Cardiac muscle cell (in vitro differentiated cells and primary cell): ENCODE measurements around the gene WDFY4. TPM values are rescaled to one million over a fixed set of nuclear protein-coding genes. Genes with fewer than 3 reads are reported as not detected.

Experiments
- DNase-seq, 2 donors: peaks; one replicate each; pipeline versions ENCODE4 v3.0.0 to v3.0.0-alpha.2; 2010 to 2017; ENCODE audit warnings: low read depth in 1 of 2, low spot score in 1 of 2
- H3K27ac ChIP-seq: fragments of 200-600 bp; sonication (generic); 2 replicates; pipeline ENCODE4 v1.5.1; 2016
- H3K27me3 ChIP-seq: fragments of 200-600 bp; sonication (generic); 2 replicates; pipeline ENCODE4 v1.6.0; 2016; ENCODE audit warnings: control low read depth
- H3K36me3 ChIP-seq: fragments of 200-600 bp; sonication (generic); 2 replicates; pipeline ENCODE4 v1.5.1; 2016; ENCODE audit warnings: control low read depth
- H3K4me1 ChIP-seq: fragments of 200-600 bp; sonication (generic); 2 replicates; pipeline ENCODE4 v1.8.1; 2017; ENCODE audit warnings: low read depth, mild to moderate bottlenecking, mixed run types
- H3K4me3 ChIP-seq: fragments of 200-600 bp; sonication (generic); 2 replicates; pipeline ENCODE4 v1.5.1; 2016; ENCODE audit warnings: mild to moderate bottlenecking
- H3K9me3 ChIP-seq: fragments of 200-600 bp; sonication (generic); 2 replicates; pipeline ENCODE4 v1.5.1; 2017; ENCODE audit warnings: low read depth, mild to moderate bottlenecking, control low read depth
- CTCF ChIP-seq: IDR thresholded peaks from 2 replicates; pipeline ENCODE4 v1.5.1; 2012; ENCODE audit warnings: low read depth, mild to moderate bottlenecking, low read length
- polyA plus RNA-seq: library from polyadenylated mRNA; unstranded; fragments of >200 nt; fragmentation: Nextera tagmentation; extraction: Ambion mirVana; gene quantifications from 2 replicates; pipeline ENCODE4 v1.2.1, GENCODE V29; 2016
- total RNA-seq: library from RNA; depleted of rRNA; stranded (reverse); fragments of >200 nt; gene quantifications from 2 replicates; pipeline ENCODE4 v1.2.3, GENCODE V29; 2016

The WDFY4 gene
- total and polyA plus RNA-seq, 2 experiments from 2014 or later = not detected

GRCh38 chr10:48648172-48648942 lies 36.3 kb upstream of the WDFY4 start:
- no peak for DNase-seq
- Histone ChIP-seq H3K27me3 (peaks cover 27% of the 10 kb centered on the region), H3K27ac (no peak overlapping the region), H3K9me3 (no peaks in the 10 kb centered on the region), H3K36me3 (no peaks in the 10 kb centered on the region), H3K4me3 (no peak overlapping the region), H3K4me1 (no peaks in the 10 kb centered on the region)
- no peak for TF ChIP-seq CTCF

GRCh38 chr10:48649349-48649944 lies 35.2 kb upstream of the WDFY4 start:
- H3K27me3 ChIP-seq = peaks cover 38% of the 10 kb centered on the region
- H3K4me3 ChIP-seq = no peak overlapping the region
- H3K36me3 ChIP-seq = no peaks in the 10 kb centered on the region
- H3K9me3 ChIP-seq = no peaks in the 10 kb centered on the region
- no peak overlapping the region for H3K27ac ChIP-seq
- no peak for DNase-seq
- no peaks in the 10 kb centered on the region for H3K4me1 ChIP-seq
- TF ChIP-seq CTCF = no peak

GRCh38 chr10:48651293-48651692 lies 33.4 kb upstream of the WDFY4 start:
- H3K4me1 ChIP-seq = no peaks in the 10 kb centered on the region
- DNase-seq = no peak
- TF ChIP-seq CTCF = no peak
- H3K4me3 ChIP-seq = no peak overlapping the region
- no peak overlapping the region for H3K27ac ChIP-seq
- no peaks in the 10 kb centered on the region for H3K9me3 ChIP-seq
- H3K27me3 ChIP-seq = peaks cover 46% of the 10 kb centered on the region
- H3K36me3 ChIP-seq = no peaks in the 10 kb centered on the region

- DNase-seq = no peak
- TF ChIP-seq CTCF = no peak
Measured at GRCh38 chr10:48651839-48652238, 32.8 kb upstream of the WDFY4 start.

GRCh38 chr10:48652344-48652743 lies 32.3 kb upstream of the WDFY4 start:
- H3K4me1 ChIP-seq = no peaks in the 10 kb centered on the region
- no peaks in the 10 kb centered on the region for H3K9me3 ChIP-seq
- H3K36me3 ChIP-seq = no peaks in the 10 kb centered on the region
- H3K27ac ChIP-seq = no peak overlapping the region
- peaks cover 56% of the 10 kb centered on the region for H3K27me3 ChIP-seq
- DNase-seq = no peak
- no peak overlapping the region for H3K4me3 ChIP-seq
- no peak for TF ChIP-seq CTCF

More at GRCh38 chr10:48651839-48652238, 32.8 kb upstream of the WDFY4 start:
- H3K36me3 ChIP-seq = no peaks in the 10 kb centered on the region
- no peaks in the 10 kb centered on the region for H3K9me3 ChIP-seq
- H3K27me3 ChIP-seq = peaks cover 50% of the 10 kb centered on the region
- no peak overlapping the region for H3K4me3 ChIP-seq
- no peaks in the 10 kb centered on the region for H3K4me1 ChIP-seq
- no peak overlapping the region for H3K27ac ChIP-seq
